Measurements from ENCODE around the gene GYPE.
A peak's percentile ranks its signal among the peaks of the same experiment; 100 is the strongest.
"Not testable (repeated sequence)": the region's sequence is repeated elsewhere in the genome, so short reads cannot be mapped to it uniquely, and the experiment has no call there.

GYPE gene

GRCh38 chr4:143910906-143911305, 5.5 kb upstream of the GYPE start:
- H3K79me2 ChIP-seq (ENCODE audit: control insufficient read depth, low read length); H3K9me2 ChIP-seq (replicated peaks; ENCODE audit: control insufficient read depth, low read length); H3K27me3 ChIP-seq (ENCODE audit: control insufficient read depth, low read length); H3F3A ChIP-seq (ENCODE audit: control insufficient read depth, insufficient read depth); H3K36me3 ChIP-seq (ENCODE audit: control insufficient read depth, low read length); H4K20me1 ChIP-seq (ENCODE audit: control insufficient read depth, insufficient read depth, low read depth, low read length); H3K27ac ChIP-seq (ENCODE audit: low read depth, low read length); H3K4me1 ChIP-seq (ENCODE audit: control insufficient read depth, low read length); H3K9me3 ChIP-seq (ENCODE audit: control insufficient read depth, insufficient read depth, low read length): not testable (repeated sequence)
- Histone ChIP-seq H3K4me3 (ENCODE audit: low read length) (peak overlapping the region; percentile 18; the same call in 1 of the 2 replicates), H3K4me2 (ENCODE audit: low read length) (peak overlapping the region; percentile 34)

- not testable (repeated sequence) for H3K27ac ChIP-seq (ENCODE audit: low read depth, low read length); H3K9me3 ChIP-seq (ENCODE audit: control insufficient read depth, insufficient read depth, low read length); H3K27me3 ChIP-seq (ENCODE audit: control insufficient read depth, low read length); H3K36me3 ChIP-seq (ENCODE audit: control insufficient read depth, low read length); H3K4me3 ChIP-seq (ENCODE audit: low read length); H3K4me2 ChIP-seq (ENCODE audit: low read length); H4K20me1 ChIP-seq (ENCODE audit: control insufficient read depth, insufficient read depth, low read depth, low read length); H3K4me1 ChIP-seq (ENCODE audit: control insufficient read depth, low read length); H3K79me2 ChIP-seq (ENCODE audit: control insufficient read depth, low read length); H3F3A ChIP-seq (ENCODE audit: control insufficient read depth, insufficient read depth); H3K9me2 ChIP-seq (replicated peaks; ENCODE audit: control insufficient read depth, low read length)
- peak; percentile 41 for TF ChIP-seq CTCF (IDR thresholded peaks at IDR 0.05; ENCODE audit: low read depth, low read length, poor library complexity, severe bottlenecking)
These were observed 2.5 kb upstream of the GYPE start for GRCh38 chr4:143907811-143908210.

- H3K27ac ChIP-seq (ENCODE audit: low read depth, low read length); H3F3A ChIP-seq (ENCODE audit: control insufficient read depth, insufficient read depth); H3K4me3 ChIP-seq (ENCODE audit: low read length); H3K27me3 ChIP-seq (ENCODE audit: control insufficient read depth, low read length); H3K9me2 ChIP-seq (replicated peaks; ENCODE audit: control insufficient read depth, low read length); H3K4me2 ChIP-seq (ENCODE audit: low read length); H3K79me2 ChIP-seq (ENCODE audit: control insufficient read depth, low read length); H4K20me1 ChIP-seq (ENCODE audit: control insufficient read depth, insufficient read depth, low read depth, low read length); H3K9me3 ChIP-seq (ENCODE audit: control insufficient read depth, insufficient read depth, low read length); H3K4me1 ChIP-seq (ENCODE audit: control insufficient read depth, low read length); H3K36me3 ChIP-seq (ENCODE audit: control insufficient read depth, low read length): not testable (repeated sequence)
These were observed 928 bp downstream of the GYPE start for GRCh38 chr4:143904431-143904830.

- not testable (repeated sequence) for H3K9me3 ChIP-seq (ENCODE audit: control insufficient read depth, insufficient read depth, low read length); H3K36me3 ChIP-seq (ENCODE audit: control insufficient read depth, low read length); H4K20me1 ChIP-seq (ENCODE audit: control insufficient read depth, insufficient read depth, low read depth, low read length); H3K9me2 ChIP-seq (replicated peaks; ENCODE audit: control insufficient read depth, low read length); H3F3A ChIP-seq (ENCODE audit: control insufficient read depth, insufficient read depth); H3K27ac ChIP-seq (ENCODE audit: low read depth, low read length); H3K4me3 ChIP-seq (ENCODE audit: low read length); H3K27me3 ChIP-seq (ENCODE audit: control insufficient read depth, low read length); H3K4me1 ChIP-seq (ENCODE audit: control insufficient read depth, low read length); H3K4me2 ChIP-seq (ENCODE audit: low read length); H3K79me2 ChIP-seq (ENCODE audit: control insufficient read depth, low read length)
These were observed 15.0 kb downstream of the GYPE start for GRCh38 chr4:143890323-143890722.

GRCh38 chr4:143888189-143888588, 17.2 kb downstream of the GYPE start:
- not testable (repeated sequence) for H3F3A ChIP-seq (ENCODE audit: control insufficient read depth, insufficient read depth); H3K36me3 ChIP-seq (ENCODE audit: control insufficient read depth, low read length); H3K4me3 ChIP-seq (ENCODE audit: low read length); H3K27ac ChIP-seq (ENCODE audit: low read depth, low read length); H3K79me2 ChIP-seq (ENCODE audit: control insufficient read depth, low read length); H3K9me3 ChIP-seq (ENCODE audit: control insufficient read depth, insufficient read depth, low read length); H4K20me1 ChIP-seq (ENCODE audit: control insufficient read depth, insufficient read depth, low read depth, low read length); H3K4me1 ChIP-seq (ENCODE audit: control insufficient read depth, low read length); H3K9me2 ChIP-seq (replicated peaks; ENCODE audit: control insufficient read depth, low read length); H3K27me3 ChIP-seq (ENCODE audit: control insufficient read depth, low read length); H3K4me2 ChIP-seq (ENCODE audit: low read length)

- not testable (repeated sequence) for H3K27ac ChIP-seq (ENCODE audit: low read depth, low read length); H3K27me3 ChIP-seq (ENCODE audit: control insufficient read depth, low read length); H3F3A ChIP-seq (ENCODE audit: control insufficient read depth, insufficient read depth); H3K4me1 ChIP-seq (ENCODE audit: control insufficient read depth, low read length); H3K4me3 ChIP-seq (ENCODE audit: low read length); H3K36me3 ChIP-seq (ENCODE audit: control insufficient read depth, low read length); H3K79me2 ChIP-seq (ENCODE audit: control insufficient read depth, low read length); H3K9me2 ChIP-seq (replicated peaks; ENCODE audit: control insufficient read depth, low read length); H3K4me2 ChIP-seq (ENCODE audit: low read length); H4K20me1 ChIP-seq (ENCODE audit: control insufficient read depth, insufficient read depth, low read depth, low read length); H3K9me3 ChIP-seq (ENCODE audit: control insufficient read depth, insufficient read depth, low read length)
These were observed 20.4 kb downstream of the GYPE start for GRCh38 chr4:143884965-143885364.
